PC-3 (cell line): ENCODE data around the gene DTD1. TPM values are rescaled to one million over a fixed set of nuclear protein-coding genes. Genes with fewer than 3 reads are reported as not detected.

Experiments
- ATAC-seq: fragments of 200-7000 bp; cut with Tn5 transposase; 2 replicates; pipeline ENCODE4 v1.9.1; 2020; ENCODE audit warnings: mild to moderate bottlenecking, moderate library complexity
- BruUV-seq: library from RNA; stranded (reverse); fragments of 400-500 nt; replicated peaks from 2 replicates; lab custom pipeline; 2021; lab: Mats Ljungman, UMichigan
- CTCF ChIA-PET: fragments of 300-600 bp; sonication (Branson Sonifier 250); formaldehyde crosslinking; loops from one replicate; lab custom pipeline; 2022; ENCODE audit warnings: antibody characterized with exemption; lab: Charles Lee
- POLR2A ChIA-PET: fragments of 300-600 bp; sonication (Branson Sonifier 250); formaldehyde crosslinking; loops from one replicate; lab custom pipeline; 2022; ENCODE audit warnings: antibody characterized with exemption; ENCODE audit not compliant: unreplicated experiment; lab: Charles Lee
- DNase-seq: peaks from one replicate; pipeline ENCODE4 v3.0.0-alpha.2; 2015
- H2AFZ ChIP-seq: fragments of 300-600 bp; sonication (generic); 2 replicates; pipeline ENCODE4 v1.6.0; 2016; ENCODE audit warnings: antibody characterized with exemption, low read length
- H3F3A ChIP-seq: fragments of 300-600 bp; sonication (generic); one replicate; pipeline ENCODE4 v1.6.0; 2017; ENCODE audit warnings: antibody characterized with exemption, low read length, control low read depth, mild to moderate bottlenecking; ENCODE audit not compliant: unreplicated experiment
- H3K27ac ChIP-seq: fragments of 300-600 bp; sonication (generic); 2 replicates; pipeline ENCODE4 v1.5.1; 2016; ENCODE audit warnings: mild to moderate bottlenecking, low read length
- H3K27me3 ChIP-seq: fragments of 300-600 bp; sonication (generic); 2 replicates; pipeline ENCODE4 v1.6.1; 2016; ENCODE audit warnings: low read length, mixed read lengths
- H3K36me3 ChIP-seq: fragments of 300-600 bp; sonication (generic); 2 replicates; pipeline ENCODE4 v1.6.1; 2016; ENCODE audit warnings: low read depth, mixed run types, low read length, mixed read lengths
- H3K4me1 ChIP-seq: fragments of 300-600 bp; sonication (generic); 2 replicates; pipeline ENCODE4 v1.5.1; 2016; ENCODE audit warnings: low read length; ENCODE audit not compliant: insufficient read depth
- H3K4me2 ChIP-seq: fragments of 300-600 bp; sonication (generic); 2 replicates; pipeline ENCODE4 v1.6.0; 2016; ENCODE audit warnings: low read length
- H3K4me3 ChIP-seq: fragments of 300-600 bp; sonication (generic); 2 replicates; pipeline ENCODE4 v1.5.1; 2016; ENCODE audit warnings: mild to moderate bottlenecking, low read length, mixed read lengths
- H3K79me2 ChIP-seq: fragments of 300-600 bp; sonication (generic); 2 replicates; pipeline ENCODE4 v1.6.1; 2017; ENCODE audit warnings: low read length, mixed read lengths
- H3K9ac ChIP-seq: fragments of 300-600 bp; sonication (generic); 2 replicates; pipeline ENCODE4 v1.6.0; 2016; ENCODE audit warnings: mild to moderate bottlenecking, low read length
- H3K9me2 ChIP-seq: fragments of 300-600 bp; sonication (generic); replicated peaks from 2 replicates; pipeline ENCODE4 v1.6.1; 2016; ENCODE audit warnings: mixed run types, low read length, mixed read lengths
- H3K9me3 ChIP-seq: fragments of 300-600 bp; sonication (generic); 2 replicates; pipeline ENCODE4 v1.6.1; 2016; ENCODE audit warnings: low read length, mixed read lengths
- H4K20me1 ChIP-seq: fragments of 300-600 bp; sonication (generic); 2 replicates; pipeline ENCODE4 v1.6.1; 2016; ENCODE audit warnings: low read length, mixed read lengths
- EZH2 ChIP-seq: fragments of 300-600 bp; sonication (generic); IDR thresholded peaks from one replicate; pipeline ENCODE4 v1.6.1; 2017; ENCODE audit warnings: antibody characterized with exemption, mild to moderate bottlenecking, low read length; ENCODE audit not compliant: unreplicated experiment
- EZH2phosphoT487 ChIP-seq: fragments of 300-600 bp; sonication (generic); IDR thresholded peaks from 2 replicates; pipeline ENCODE4 v1.6.1; 2018; ENCODE audit warnings: mild to moderate bottlenecking, antibody characterized with exemption, low read length, borderline replicate concordance
- intact Hi-C: fragments of 100-400 bp; cut with micrococcal nuclease; formaldehyde crosslinking; loops from 2 replicates; pipeline ENCODE4 v1.9.0; 2023
- total RNA-seq: library from RNA; depleted of rRNA; stranded (reverse); fragments of >200 nt; gene quantifications from 2 replicates; pipeline ENCODE4 v1.2.3, GENCODE V29; 2014
- TF ChIP-seq, protein P1 (sequence below): fragments of 300-600 bp; sonication (generic); conservative IDR thresholded peaks from 2 replicates; pipeline ENCODE4 v1.5.1; 2017; ENCODE audit warnings: antibody characterized with exemption, low read depth, mild to moderate bottlenecking, low read length

Gene DTD1
- total RNA-seq, 1 experiment from 2014 or later, result 124 TPM

DNA sequence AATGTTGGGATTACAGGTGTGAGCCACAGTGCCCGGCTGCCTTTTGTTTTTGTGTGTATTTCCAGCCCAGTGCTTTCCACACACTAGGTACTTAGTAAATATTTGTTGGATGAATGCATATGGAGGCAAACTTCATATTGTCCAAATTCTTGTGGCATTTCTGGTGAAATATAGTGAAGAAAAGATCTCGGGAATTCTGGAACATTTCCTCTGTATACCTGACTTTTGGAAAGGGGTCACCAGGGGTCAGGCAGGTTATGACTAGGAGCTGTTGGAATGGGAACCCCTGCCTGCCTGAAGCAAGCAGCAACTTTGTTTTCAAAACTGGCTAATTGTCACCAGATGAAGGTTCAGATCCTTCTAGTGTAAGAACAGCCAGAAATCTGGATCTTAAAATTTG is 213.7 kb downstream of the DTD1 start:
- H3K9ac ChIP-seq, result no peak overlapping the region
- H3K4me1 ChIP-seq, result peaks cover 6% of the 10 kb centered on the region; the same call in 1 of the 2 replicates
- H3K4me3 ChIP-seq, result no peak overlapping the region
- DNase-seq, result no peak
- ChIA-PET CTCF (no interaction called here), POLR2A (no interaction called here)
- H3K27me3 ChIP-seq, result peaks cover 6% of the 10 kb centered on the region; the same call in 1 of the 2 replicates
- H2AFZ ChIP-seq, result no peak overlapping the region
- H4K20me1 ChIP-seq, result no peaks in the 10 kb centered on the region
- H3K9me2 ChIP-seq, result no peaks in the 10 kb centered on the region
- H3K9me3 ChIP-seq, result 0 out of 2 replicates have a peak, but pooled peaks cover 7% of the 10 kb centered on the region
- no peak overlapping the region for H3K4me2 ChIP-seq
- BruUV-seq, result no TSS peak
- no peaks in the 10 kb centered on the region for H3K79me2 ChIP-seq
- H3K27ac ChIP-seq, result no peak overlapping the region
- no peaks in the 10 kb centered on the region for H3K36me3 ChIP-seq
- H3F3A ChIP-seq, result no peaks in the 10 kb centered on the region
- no peak for ATAC-seq
- TF ChIP-seq, protein P1, sequence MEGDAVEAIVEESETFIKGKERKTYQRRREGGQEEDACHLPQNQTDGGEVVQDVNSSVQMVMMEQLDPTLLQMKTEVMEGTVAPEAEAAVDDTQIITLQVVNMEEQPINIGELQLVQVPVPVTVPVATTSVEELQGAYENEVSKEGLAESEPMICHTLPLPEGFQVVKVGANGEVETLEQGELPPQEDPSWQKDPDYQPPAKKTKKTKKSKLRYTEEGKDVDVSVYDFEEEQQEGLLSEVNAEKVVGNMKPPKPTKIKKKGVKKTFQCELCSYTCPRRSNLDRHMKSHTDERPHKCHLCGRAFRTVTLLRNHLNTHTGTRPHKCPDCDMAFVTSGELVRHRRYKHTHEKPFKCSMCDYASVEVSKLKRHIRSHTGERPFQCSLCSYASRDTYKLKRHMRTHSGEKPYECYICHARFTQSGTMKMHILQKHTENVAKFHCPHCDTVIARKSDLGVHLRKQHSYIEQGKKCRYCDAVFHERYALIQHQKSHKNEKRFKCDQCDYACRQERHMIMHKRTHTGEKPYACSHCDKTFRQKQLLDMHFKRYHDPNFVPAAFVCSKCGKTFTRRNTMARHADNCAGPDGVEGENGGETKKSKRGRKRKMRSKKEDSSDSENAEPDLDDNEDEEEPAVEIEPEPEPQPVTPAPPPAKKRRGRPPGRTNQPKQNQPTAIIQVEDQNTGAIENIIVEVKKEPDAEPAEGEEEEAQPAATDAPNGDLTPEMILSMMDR, result no peak
- no peak for TF ChIP-seq EZH2phosphoT487
- TF ChIP-seq EZH2, result no peak
- intact Hi-C loops, result no loop called here

DNA sequence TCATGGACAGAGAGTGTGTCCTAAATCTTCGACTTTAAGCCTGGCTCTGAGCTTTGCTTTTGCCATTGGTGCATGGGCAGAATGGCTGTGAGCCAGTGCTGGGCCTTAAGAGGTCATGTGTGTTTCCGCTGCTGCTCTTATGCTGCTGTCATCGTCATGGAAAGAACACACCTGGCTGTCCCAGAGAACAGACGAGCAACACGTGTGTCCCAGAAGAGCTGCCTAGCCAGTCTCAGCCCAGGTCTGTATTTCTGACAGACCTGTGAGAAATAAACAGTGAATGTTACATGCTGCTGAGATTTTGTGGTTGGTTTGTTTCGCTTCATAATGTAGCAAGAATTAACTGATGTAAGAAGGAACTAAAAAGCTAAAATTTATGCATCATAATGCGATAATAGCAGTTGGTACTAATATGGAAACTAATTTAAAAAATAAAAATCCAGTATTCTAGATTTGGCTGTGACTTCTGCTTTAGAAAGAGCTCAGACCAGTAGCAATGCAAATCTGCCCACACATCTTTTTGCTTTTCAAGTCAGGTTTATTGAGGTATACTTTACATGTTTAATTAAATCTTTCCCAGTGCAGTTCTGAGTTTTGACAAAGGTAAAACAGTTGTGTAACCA is 214.3 kb downstream of the DTD1 start:
- H3K79me2 ChIP-seq, result no peaks in the 10 kb centered on the region
- DNase-seq (no peak), ATAC-seq (no peak)
- no peak overlapping the region for H3K4me3 ChIP-seq
- H3K4me2 ChIP-seq, result no peak overlapping the region
- ChIA-PET CTCF (no interaction called here), POLR2A (no interaction called here)
- H4K20me1 ChIP-seq, result no peaks in the 10 kb centered on the region
- H3F3A ChIP-seq, result no peaks in the 10 kb centered on the region
- H3K9ac ChIP-seq, result no peak overlapping the region
- peaks cover 6% of the 10 kb centered on the region; the same call in 1 of the 2 replicates for H3K4me1 ChIP-seq
- intact Hi-C loops, result no loop called here
- BruUV-seq, result no TSS peak
- no peak overlapping the region for H2AFZ ChIP-seq
- peaks cover 6% of the 10 kb centered on the region; the same call in 1 of the 2 replicates for H3K27me3 ChIP-seq
- no peaks in the 10 kb centered on the region for H3K36me3 ChIP-seq
- 0 out of 2 replicates have a peak, but pooled peaks cover 7% of the 10 kb centered on the region for H3K9me3 ChIP-seq
- TF ChIP-seq, protein P1, result no peak
- TF ChIP-seq EZH2phosphoT487 (no peak), EZH2 (no peak)
- no peak overlapping the region for H3K27ac ChIP-seq
- no peaks in the 10 kb centered on the region for H3K9me2 ChIP-seq

DNA sequence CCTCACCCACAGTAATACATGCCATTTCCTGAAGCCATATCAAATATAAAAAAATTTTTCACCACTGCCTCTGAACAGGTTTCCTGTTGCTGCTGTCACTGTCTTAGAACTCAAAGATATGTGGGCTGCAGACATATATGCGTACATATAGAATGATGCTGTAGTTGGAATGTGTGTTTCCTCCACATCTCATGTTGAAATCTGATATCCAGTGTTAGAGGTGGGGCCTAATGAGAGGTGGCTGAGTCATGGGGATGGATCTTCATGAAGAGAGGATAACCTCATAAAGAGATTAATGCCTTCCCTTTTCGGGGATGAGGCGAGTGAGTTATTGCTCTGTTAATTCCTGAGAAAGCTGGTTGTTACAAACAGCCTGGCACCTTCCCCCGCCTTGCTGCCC is 218.0 kb downstream of the DTD1 start:
- Histone ChIP-seq H4K20me1 (no peaks in the 10 kb centered on the region), H3K4me2 (no peak overlapping the region), H3K27me3 (peaks cover 23% of the 10 kb centered on the region), H3K9me2 (no peaks in the 10 kb centered on the region), H3K36me3 (no peaks in the 10 kb centered on the region), H3K79me2 (no peaks in the 10 kb centered on the region), H3K9ac (no peak overlapping the region), H2AFZ (no peak overlapping the region), H3K4me1 (peaks cover 6% of the 10 kb centered on the region; the same call in 1 of the 2 replicates), H3K9me3 (0 out of 2 replicates have a peak, but pooled peaks cover 7% of the 10 kb centered on the region), H3K27ac (no peak overlapping the region), H3F3A (no peaks in the 10 kb centered on the region), H3K4me3 (no peak overlapping the region)
- DNase-seq (peak; percentile 66), ATAC-seq (peak; percentile 64)
- intact Hi-C loops, result no loop called here
- POLR2A ChIA-PET, result no interaction called here
- CTCF ChIA-PET, result no interaction called here
- TF ChIP-seq EZH2, result no peak
- TF ChIP-seq, protein P1, result no peak
- no peak for TF ChIP-seq EZH2phosphoT487
- no TSS peak for BruUV-seq
